B cell (primary cell): ENCODE results near the gene FBXL13. TPM values are rescaled to one million over a fixed set of nuclear protein-coding genes. Genes with fewer than 3 reads are reported as not detected.

Experiments
- ATAC-seq: fragments of 200-7000 bp; cut with Tn5 transposase; one replicate; pipeline ENCODE4 v1.10.0; 2021; ENCODE audit warnings: low read depth, mild to moderate bottlenecking, moderate number of reproducible peaks, moderate library complexity
- CTCF ChIA-PET: fragments of 350-600 bp; sonication (Branson Sonifier 250); formaldehyde crosslinking; loops from one replicate; lab custom pipeline; 2021; ENCODE audit warnings: antibody characterized with exemption, inconsistent platforms; lab: Charles Lee
- POLR2A ChIA-PET: fragments of 350-600 bp; sonication (Branson Sonifier 250); formaldehyde crosslinking; loops from one replicate; lab custom pipeline; 2021; ENCODE audit warnings: antibody characterized with exemption; lab: Charles Lee
- DNase-seq: peaks from one replicate; pipeline ENCODE4 v3.0.0; 2013
- H2AFZ ChIP-seq: 2 replicates; pipeline ENCODE4 v1.6.1; 2012; ENCODE audit warnings: mild to moderate bottlenecking, low read depth, low read length; ENCODE audit not compliant: insufficient read depth, poor library complexity, severe bottlenecking
- H3K27ac ChIP-seq, 2 donors: 1 replicate in 1 of 2; 2 replicates in 1 of 2; pipeline ENCODE4 v1.5.1; 2012 to 2013; ENCODE audit warnings: low read length in 2 of 2, mild to moderate bottlenecking in 2 of 2, moderate library complexity in 1 of 2
- H3K27me3 ChIP-seq, 4 experiments: fragments of 200-600 bp in 1 of 4; sonication (generic) in 1 of 4; replicated peaks in 1 of 4; 1 replicate in 2 of 4; 2 replicates in 2 of 4; pipeline versions ENCODE4 v1.6.1 to v1.7.0; 2013 to 2016; ENCODE audit warnings: low read length in 3 of 4, mild to moderate bottlenecking in 2 of 4, mixed read lengths in 1 of 4, moderate library complexity in 1 of 4; ENCODE audit not compliant: insufficient read depth in 4 of 4, control insufficient read depth in 3 of 4; ENCODE audit errors: control extremely low read depth in 1 of 4
- H3K36me3 ChIP-seq, 2 experiments: replicated peaks in 1 of 2; 1 replicate in 1 of 2; 2 replicates in 1 of 2; pipeline versions ENCODE4 v1.6.1 to v1.7.1; 2013; ENCODE audit warnings: low read length in 1 of 2; ENCODE audit not compliant: insufficient read depth in 2 of 2, control insufficient read depth in 1 of 2; ENCODE audit errors: control extremely low read depth in 1 of 2, extremely low read depth in 1 of 2
- H3K4me1 ChIP-seq, 2 donors: fragments of 200-600 bp in 1 of 2; sonication (generic) in 1 of 2; 1 replicate in 1 of 2; 2 replicates in 1 of 2; pipeline versions ENCODE4 v1.5.1 to v1.6.1; 2013 to 2017; ENCODE audit warnings: low read length in 2 of 2; ENCODE audit not compliant: control insufficient read depth in 2 of 2, insufficient read depth in 2 of 2
- H3K4me2 ChIP-seq: replicated peaks from 2 replicates; pipeline ENCODE3; 2012; ENCODE audit warnings: mild to moderate bottlenecking, low read depth, low read length; ENCODE audit not compliant: poor library complexity, severe bottlenecking
- H3K4me3 ChIP-seq, 5 experiments: fragments of 200-600 bp in 1 of 5; sonication (generic) in 1 of 5; 1 replicate in 3 of 5; 2 replicates in 2 of 5; pipeline versions ENCODE4 v1.5.1 to v1.7.0; 2011 to 2016; ENCODE audit warnings: low read length in 4 of 5, mild to moderate bottlenecking in 4 of 5, low read depth in 2 of 5, control low read depth in 1 of 5, moderate library complexity in 1 of 5; ENCODE audit not compliant: insufficient read depth in 1 of 5; ENCODE audit errors: control extremely low read depth in 1 of 5, extremely low read depth in 1 of 5
- H3K79me2 ChIP-seq: fragments of 200-600 bp; sonication (generic); one replicate; pipeline ENCODE4 v1.6.0; 2016; ENCODE audit warnings: low read length; ENCODE audit not compliant: control insufficient read depth, insufficient read depth
- H3K9ac ChIP-seq: fragments of 200-600 bp; sonication (generic); 2 replicates; pipeline ENCODE4 v1.6.1; 2017; ENCODE audit warnings: mild to moderate bottlenecking, low read length, moderate library complexity
- H3K9me3 ChIP-seq, 3 donors: one replicate each; pipeline versions ENCODE4 v1.6.1 to v1.7.1; 2013; ENCODE audit warnings: low read length in 2 of 3; ENCODE audit not compliant: control insufficient read depth in 2 of 3, insufficient read depth in 1 of 3; ENCODE audit errors: control extremely low read depth in 1 of 3
- H4K20me1 ChIP-seq: 2 replicates; pipeline ENCODE4 v1.6.0; 2012; ENCODE audit warnings: mild to moderate bottlenecking, low read length; ENCODE audit not compliant: insufficient read depth, control insufficient read depth, poor library complexity, severe bottlenecking
- H3K27ac Mint-ChIP-seq: one replicate; pipeline ENCODE4 v1.8.0; 2021; ENCODE audit warnings: mixed read lengths
- H3K27me3 Mint-ChIP-seq: one replicate; pipeline ENCODE4 v1.8.0; 2021; ENCODE audit warnings: mixed read lengths
- H3K4me1 Mint-ChIP-seq: one replicate; pipeline ENCODE4 v1.8.0; 2021; ENCODE audit warnings: mixed read lengths
- H3K4me3 Mint-ChIP-seq: one replicate; pipeline ENCODE4 v1.8.0; 2021; ENCODE audit warnings: mixed read lengths
- H3K9me3 Mint-ChIP-seq: one replicate; pipeline ENCODE4 v1.8.0; 2022; ENCODE audit warnings: mixed read lengths; ENCODE audit not compliant: insufficient read depth
- CTCF ChIP-seq: fragments of 200-600 bp; IDR thresholded peaks from one replicate; pipeline ENCODE4 v1.8.0; 2022; ENCODE audit warnings: antibody characterized with exemption, mild to moderate bottlenecking
- EZH2 ChIP-seq: IDR thresholded peaks from 2 replicates; pipeline ENCODE4 v1.6.1; 2012; ENCODE audit warnings: borderline replicate concordance, low read depth, mild to moderate bottlenecking, moderate library complexity, low read length; ENCODE audit not compliant: insufficient read depth, poor library complexity, severe bottlenecking
- WGBS: methylation state at CpG from one replicate; pipeline ENCODE4 v1.1.5; 2013; ENCODE audit warnings: missing lambda C conversion rate; ENCODE audit not compliant: insufficient coverage; 5-methylcytosine and 5-hydroxymethylcytosine counted together
- intact Hi-C: fragments of 100-400 bp; cut with micrococcal nuclease; formaldehyde crosslinking; loops from one replicate; pipeline ENCODE4 v1.10.0; 2022
- polyA plus RNA-seq: library from polyadenylated mRNA; depleted of rRNA; stranded (reverse); fragments of >200 nt; gene quantifications from 2 replicates; pipeline ENCODE4 v1.2.3, GENCODE V29; 2012
- total RNA-seq, 2 donors: library from RNA; stranded (reverse); fragments of 120-200 nt in 1 of 2; gene quantifications; 1 replicate in 1 of 2; 2 replicates in 1 of 2; pipeline versions ENCODE4 v1.2.3 to v1.2.4, GENCODE V29; 2013 to 2022

Gene FBXL13
- total and polyA plus RNA-seq, 2 donors (not counting 1 experiment from before 2014, with no cell fraction given), result 0.22 to 4.0 TPM

- Mint-ChIP-seq H3K27me3 (no peaks in the 10 kb centered on the region), H3K9me3 (no peaks in the 10 kb centered on the region), H3K4me3 (no peak overlapping the region), H3K27ac (no peak overlapping the region), H3K4me1 (no peaks in the 10 kb centered on the region)
- no peak overlapping the region for H3K4me2 ChIP-seq
- H3K36me3 ChIP-seq, result no peaks in the 10 kb centered on the region
- intact Hi-C loops, result loop anchor here (2.0 kb wide), 1 partner anchor 303 kb away; no protein-coding TSS in a partner anchor
- H3K27me3 ChIP-seq, result no peaks in the 10 kb centered on the region
- no peaks in the 10 kb centered on the region for H3K79me2 ChIP-seq
- WGBS, result 100% methylated on average over 1 of the region's 3 CpGs
- no peaks in the 10 kb centered on the region for H4K20me1 ChIP-seq
- no peak overlapping the region for H2AFZ ChIP-seq
- ChIA-PET CTCF (interaction anchor here (0.6 to 1.0 kb wide), 2 partner anchors 10 to 21 kb away, joined by 3 to 4 read pairs; partner anchors contain the start of genes ARMC10 and FBXL13), POLR2A (no interaction called here)
- no peak overlapping the region for H3K4me3 ChIP-seq
- no peak overlapping the region for H3K27ac ChIP-seq
- ATAC-seq (no peak), DNase-seq (no peak)
- no peak for TF ChIP-seq CTCF
- no peak for TF ChIP-seq EZH2
- H3K4me1 ChIP-seq, result no peaks in the 10 kb centered on the region
- H3K9me3 ChIP-seq, result no peaks in the 10 kb centered on the region
- no peak overlapping the region for H3K9ac ChIP-seq
Measured at GRCh38 chr7:103063895-103064294, 10.7 kb downstream of the FBXL13 start.

GRCh38 chr7:103059471-103059870 lies 15.1 kb downstream of the FBXL13 start:
- no peaks in the 10 kb centered on the region for H3K27me3 ChIP-seq
- no peak overlapping the region for H2AFZ ChIP-seq
- H3K36me3 ChIP-seq, result no peaks in the 10 kb centered on the region
- H3K4me1 Mint-ChIP-seq, result no peaks in the 10 kb centered on the region
- intact Hi-C loops, result no loop called here
- TF ChIP-seq EZH2 (no peak), CTCF (no peak)
- no peak overlapping the region for H3K27ac ChIP-seq
- no peak overlapping the region for H3K4me2 ChIP-seq
- WGBS, result no CpG with 5 or more reads among the region's 2 CpGs
- ATAC-seq (no peak), DNase-seq (no peak)
- no peak overlapping the region for H3K4me3 ChIP-seq
- H3K79me2 ChIP-seq, result no peaks in the 10 kb centered on the region
- no peaks in the 10 kb centered on the region for H3K27me3 Mint-ChIP-seq
- H4K20me1 ChIP-seq, result no peaks in the 10 kb centered on the region
- no peaks in the 10 kb centered on the region for H3K9me3 ChIP-seq
- H3K9ac ChIP-seq, result no peak overlapping the region
- ChIA-PET CTCF (interaction anchor here (0.7 to 1.8 kb wide), 2 partner anchors 12 to 301 kb away, joined by 3 to 8 read pairs; no protein-coding TSS in a partner anchor), POLR2A (no interaction called here)
- no peaks in the 10 kb centered on the region for H3K4me1 ChIP-seq
- no peaks in the 10 kb centered on the region for H3K9me3 Mint-ChIP-seq
- no peak overlapping the region for H3K4me3 Mint-ChIP-seq
- H3K27ac Mint-ChIP-seq, result no peak overlapping the region
